ENCODE results near the gene MAN1B1.

Gene MAN1B1

GRCh38 chr9:137085920-137086530 is 760 bp upstream of the MAN1B1 start:
- DNase-seq (ENCODE audit: low spot score): peak; percentile 44

DNA sequence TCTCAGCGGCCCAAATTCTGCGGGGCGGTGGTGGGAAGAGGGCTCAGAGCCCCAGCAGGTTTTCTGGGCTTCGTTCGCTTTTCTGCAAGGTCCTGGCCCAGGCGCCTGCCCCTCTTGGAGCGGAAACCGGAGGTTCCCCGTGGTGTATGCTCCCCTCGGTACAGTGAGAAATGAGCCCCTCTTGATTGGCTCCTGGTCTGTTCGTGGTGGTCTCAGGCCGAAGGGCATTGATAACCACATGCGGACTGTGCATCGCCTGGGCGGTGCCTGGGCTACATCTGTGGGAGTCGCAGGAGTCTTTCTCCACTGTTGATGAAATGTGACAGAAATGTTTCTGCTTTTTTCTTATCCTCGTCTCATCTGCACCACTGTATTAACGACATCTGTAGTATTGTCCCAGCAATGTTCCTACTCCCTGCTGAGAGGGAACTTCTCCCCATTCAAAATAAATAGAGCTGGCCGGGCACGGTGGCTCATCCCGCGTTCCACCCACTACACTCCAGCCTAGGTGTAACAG is 682 bp downstream of the MAN1B1 start:
- no peak for DNase-seq (ENCODE audit: low spot score)

DNA sequence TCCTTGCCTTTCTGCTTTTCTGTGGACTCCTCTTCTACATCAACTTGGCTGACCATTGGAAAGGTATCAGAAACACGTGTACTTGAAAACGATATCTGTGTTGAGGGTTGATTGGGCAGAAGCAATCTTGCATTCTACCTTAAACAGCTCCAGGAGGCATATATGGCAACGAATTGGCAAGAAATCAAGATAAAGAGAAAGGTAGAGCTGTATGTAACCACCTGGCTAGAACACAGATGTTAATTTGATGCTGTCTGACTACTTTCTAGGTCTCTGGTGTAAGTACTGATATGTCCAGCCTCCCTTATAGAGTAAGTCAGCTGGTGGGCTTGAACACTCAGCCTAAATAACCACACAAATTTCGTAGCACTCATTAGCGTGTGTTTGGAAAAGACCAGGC is 1.3 kb downstream of the MAN1B1 start:
- no peak for DNase-seq (ENCODE audit: low spot score)

DNA sequence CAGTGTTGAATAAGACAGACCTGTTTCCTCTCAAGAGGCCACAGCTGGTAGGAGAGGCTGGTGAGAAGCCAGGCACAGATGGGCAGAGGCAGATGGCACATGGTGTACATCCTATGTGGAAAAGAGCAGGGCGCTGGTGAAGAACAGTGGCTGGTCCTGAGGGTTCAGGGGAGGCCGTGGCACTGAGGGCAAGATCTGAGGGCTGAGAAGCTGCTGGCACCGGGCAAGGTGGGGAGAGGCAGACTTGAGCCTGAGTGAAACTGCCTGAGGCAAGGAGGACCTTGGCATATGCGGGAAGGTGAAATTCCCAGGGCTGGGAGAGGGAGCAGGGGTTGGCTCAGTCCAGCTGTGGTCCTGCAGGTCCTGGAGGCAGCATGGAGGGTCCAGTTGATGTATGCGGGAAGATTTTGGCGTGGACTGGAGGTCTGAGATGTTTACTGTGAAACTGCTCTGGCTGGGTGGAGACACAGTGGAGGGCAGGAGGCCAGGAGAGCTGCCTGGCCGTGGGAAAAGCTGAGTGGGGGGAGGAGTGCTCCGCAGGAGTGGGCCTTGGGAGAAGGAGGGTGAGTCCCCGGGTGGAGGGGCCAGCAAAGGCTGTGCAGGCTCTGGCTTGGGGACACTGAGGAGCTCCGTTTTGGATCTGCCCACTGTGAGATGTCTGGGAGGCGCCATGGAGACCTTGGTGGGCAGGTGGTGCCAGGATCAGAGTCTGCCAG is 2.6 kb downstream of the MAN1B1 start:
- no peak for DNase-seq (ENCODE audit: low spot score)

DNA sequence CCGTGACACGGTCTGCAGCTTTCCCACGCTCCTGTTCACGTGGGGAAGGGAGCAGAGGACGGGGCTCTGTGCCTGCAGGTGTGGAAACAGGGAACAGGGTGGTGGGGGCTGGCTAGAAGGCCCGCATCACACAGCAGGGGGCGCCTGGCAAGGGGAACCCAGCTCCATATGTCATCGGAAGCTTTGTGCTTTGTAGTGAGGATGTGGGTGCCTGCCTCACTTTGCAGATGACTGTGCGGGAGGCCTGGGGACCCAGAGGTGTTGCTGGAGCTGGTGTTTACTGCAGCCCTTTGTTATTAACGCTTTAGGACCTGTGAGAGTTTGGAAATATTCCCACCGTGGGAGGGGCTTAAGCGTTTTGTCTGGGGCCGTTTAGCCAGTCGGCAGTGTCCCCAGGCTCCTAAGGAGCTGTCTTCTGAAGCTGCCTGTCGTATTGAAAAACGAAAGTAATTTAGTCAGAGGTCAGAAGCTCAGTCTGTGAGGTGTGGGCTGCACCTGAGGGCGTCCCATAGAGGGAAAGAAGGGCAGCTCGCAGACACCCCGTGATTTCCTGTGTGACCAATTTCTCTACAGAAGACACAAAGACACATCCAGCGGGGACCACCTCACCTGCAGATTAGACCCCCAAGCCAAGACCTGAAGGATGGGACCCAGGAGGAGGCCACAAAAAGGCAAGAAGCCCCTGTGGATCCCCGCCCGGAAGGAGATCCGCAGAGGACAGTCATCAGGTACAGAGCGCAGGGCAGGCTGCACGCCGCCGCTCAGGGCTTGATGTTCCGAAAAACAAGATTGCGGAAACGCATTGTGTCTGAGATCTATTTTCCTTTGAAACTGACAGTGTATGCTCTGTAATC is 9.1 kb downstream of the MAN1B1 start:
- no peak for DNase-seq (ENCODE audit: low spot score)

- DNase-seq (ENCODE audit: low spot score): no peak
Measured at GRCh38 chr9:137096785-137097546, 10.2 kb downstream of the MAN1B1 start.

DNA sequence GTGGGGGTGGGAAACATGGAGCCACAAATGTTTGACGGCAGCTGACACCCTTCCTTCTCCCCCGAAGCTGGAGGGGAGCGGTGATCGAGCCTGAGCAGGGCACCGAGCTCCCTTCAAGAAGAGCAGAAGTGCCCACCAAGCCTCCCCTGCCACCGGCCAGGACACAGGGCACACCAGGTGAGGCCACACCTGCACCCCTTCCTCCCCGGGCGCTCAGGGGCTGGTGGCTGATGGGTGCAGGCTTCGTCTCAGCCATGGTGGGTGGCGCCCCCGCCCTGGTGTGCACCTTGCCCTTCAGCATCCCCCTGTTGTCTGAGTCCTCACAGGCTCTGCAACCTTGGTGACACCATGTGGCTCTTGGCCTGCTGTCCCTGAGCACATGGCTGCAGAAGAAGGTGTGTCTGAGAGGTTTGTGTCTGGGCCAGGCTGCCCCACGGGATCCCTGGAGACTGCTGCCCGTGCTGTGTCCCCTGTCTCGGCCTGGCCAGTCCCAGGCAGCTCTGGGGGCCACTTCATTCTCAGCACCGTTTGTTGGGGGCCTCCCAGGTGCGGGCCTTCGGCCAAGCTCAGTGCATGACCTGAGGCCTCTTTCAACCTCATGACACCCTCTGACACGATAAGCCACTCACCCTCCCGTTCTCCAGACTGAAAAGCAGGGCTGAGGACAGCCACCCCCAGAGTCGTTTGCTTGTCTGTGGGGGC is 11.1 kb downstream of the MAN1B1 start:
- DNase-seq (ENCODE audit: low spot score): no peak

- no peak for DNase-seq (ENCODE audit: low spot score)
Measured at GRCh38 chr9:137099231-137099630, 12.4 kb downstream of the MAN1B1 start.

- no peak for DNase-seq (ENCODE audit: low spot score)
Measured at GRCh38 chr9:137103206-137103999, 16.6 kb downstream of the MAN1B1 start.

GRCh38 chr9:137105814-137106661 is 19.3 kb downstream of the MAN1B1 start:
- no peak for DNase-seq (ENCODE audit: low spot score)

GRCh38 chr9:137106662-137107250 is 20.0 kb downstream of the MAN1B1 start:
- no peak for DNase-seq (ENCODE audit: low spot score)

DNA sequence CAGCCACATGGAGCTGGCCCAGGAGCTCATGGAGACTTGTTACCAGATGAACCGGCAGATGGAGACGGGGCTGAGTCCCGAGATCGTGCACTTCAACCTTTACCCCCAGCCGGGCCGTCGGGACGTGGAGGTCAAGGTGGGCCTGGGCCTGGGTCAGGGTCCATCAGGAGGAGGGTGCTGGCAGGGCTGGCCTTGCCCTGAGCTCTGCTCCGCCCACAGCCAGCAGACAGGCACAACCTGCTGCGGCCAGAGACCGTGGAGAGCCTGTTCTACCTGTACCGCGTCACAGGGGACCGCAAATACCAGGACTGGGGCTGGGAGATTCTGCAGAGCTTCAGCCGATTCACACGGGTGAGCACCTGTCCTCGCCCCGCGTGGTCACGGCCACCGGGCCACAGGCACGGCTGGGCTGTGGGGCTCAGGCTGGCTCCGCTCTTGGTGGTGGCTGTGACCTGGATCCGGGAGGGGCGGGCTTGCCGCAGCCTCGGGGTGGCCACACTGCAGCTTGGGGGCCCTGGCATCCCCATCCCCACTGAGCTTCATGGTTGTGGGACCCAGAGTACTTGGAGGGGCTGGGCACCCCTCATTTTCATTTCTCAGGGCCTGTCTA is 20.6 kb downstream of the MAN1B1 start:
- no peak for DNase-seq (ENCODE audit: low spot score)

- DNase-seq (ENCODE audit: low spot score): no peak
Measured at GRCh38 chr9:137107982-137108381, 21.2 kb downstream of the MAN1B1 start.

- DNase-seq (ENCODE audit: low spot score): no peak
Measured at GRCh38 chr9:137108608-137109249, 21.9 kb downstream of the MAN1B1 start.

DNA sequence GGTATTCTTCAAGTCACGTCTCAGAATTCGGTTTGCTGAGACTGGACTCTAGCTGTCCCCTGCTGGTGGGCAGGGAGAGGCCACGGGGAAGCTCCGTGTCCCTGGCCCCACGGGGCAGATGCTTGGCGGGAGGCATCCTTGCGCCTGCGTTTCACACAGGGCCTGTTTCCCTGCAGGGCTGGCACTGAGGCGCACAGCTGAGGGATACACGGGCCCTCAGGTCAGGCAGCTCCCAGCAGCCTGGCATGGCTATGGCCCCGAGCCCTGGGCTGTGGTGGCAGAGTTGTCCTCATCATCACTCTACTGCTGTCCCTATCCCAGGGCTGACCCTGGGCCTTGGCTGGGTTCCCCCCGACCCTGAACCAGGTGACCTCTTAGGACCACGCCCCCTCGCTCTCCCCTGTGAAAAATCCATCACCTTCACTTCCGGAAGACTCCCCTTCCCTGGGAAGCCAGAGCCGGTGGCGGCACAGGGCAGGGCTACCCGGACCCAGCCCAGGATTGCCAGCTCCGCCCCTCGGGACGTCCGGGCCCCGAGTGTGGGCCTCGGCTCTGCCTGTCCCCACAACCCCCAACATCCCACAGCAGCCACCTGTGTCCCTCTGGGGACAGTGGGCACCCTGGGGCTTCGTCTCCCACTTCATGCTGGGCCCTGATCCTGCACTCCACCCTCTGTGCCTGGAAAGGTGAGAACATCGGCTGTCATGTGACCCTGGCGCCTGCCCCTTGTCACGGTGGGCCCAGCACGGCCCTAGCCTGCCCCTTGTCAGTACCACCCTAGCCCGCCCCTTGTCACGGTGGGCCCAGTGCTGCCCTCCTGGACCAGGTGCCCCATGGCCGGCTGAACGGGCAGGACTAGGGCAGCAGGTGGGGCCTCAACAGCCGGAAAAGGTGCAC is 22.7 kb downstream of the MAN1B1 start:
- no peak for DNase-seq (ENCODE audit: low spot score)

- DNase-seq (ENCODE audit: low spot score): no peak
Measured at GRCh38 chr9:137110147-137110910, 23.5 kb downstream of the MAN1B1 start.

Data from AG08395 (cell line).